GM23338 (cell line): ENCODE results near the gene CTNNBIP1. TPM values are rescaled to one million over a fixed set of nuclear protein-coding genes. Genes with fewer than 3 reads are reported as not detected.

ENCODE experiments used
- ATAC-seq: fragments of 200-7000 bp; cut with Tn5 transposase; 3 replicates; pipeline ENCODE4 v1.9.1; 2020
- DNase-seq: peaks from one replicate; pipeline ENCODE4 v3.0.0-alpha.2; 2015; ENCODE audit warnings: low spot score
- H2AFZ ChIP-seq: fragments of 200-600 bp; sonication (generic); 2 replicates; pipeline ENCODE4 v1.8.0; 2016; ENCODE audit warnings: antibody characterized with exemption, mild to moderate bottlenecking, moderate library complexity
- H3F3A ChIP-seq: fragments of 200-600 bp; sonication (generic); replicated peaks from 2 replicates; pipeline ENCODE4 v1.8.0; 2017; ENCODE audit warnings: antibody characterized with exemption, mixed run types, low read depth
- H3K27ac ChIP-seq: fragments of 200-600 bp; sonication (generic); 2 replicates; pipeline ENCODE4 v1.6.1; 2016; ENCODE audit warnings: low read depth
- H3K27me3 ChIP-seq: fragments of 200-600 bp; sonication (generic); 2 replicates; pipeline ENCODE4 v1.8.0; 2016; ENCODE audit warnings: mild to moderate bottlenecking, mixed run types, moderate library complexity; ENCODE audit not compliant: insufficient read depth
- H3K36me3 ChIP-seq: fragments of 200-600 bp; sonication (generic); 2 replicates; pipeline ENCODE4 v1.8.0; 2016; ENCODE audit warnings: mild to moderate bottlenecking; ENCODE audit not compliant: insufficient read depth
- H3K4me1 ChIP-seq: fragments of 200-600 bp; sonication (generic); 2 replicates; pipeline ENCODE4 v1.8.0; 2016; ENCODE audit warnings: mild to moderate bottlenecking, moderate library complexity; ENCODE audit not compliant: insufficient read depth
- H3K4me2 ChIP-seq: fragments of 200-600 bp; sonication (generic); 2 replicates; pipeline ENCODE4 v1.7.1; 2017; ENCODE audit warnings: mixed run types
- H3K4me3 ChIP-seq: fragments of 200-600 bp; sonication (generic); 2 replicates; pipeline ENCODE4 v1.6.1; 2016; ENCODE audit warnings: mixed run types
- H3K79me2 ChIP-seq: fragments of 200-600 bp; sonication (generic); replicated peaks from 2 replicates; pipeline ENCODE4 v1.8.0; 2017; ENCODE audit warnings: mild to moderate bottlenecking; ENCODE audit not compliant: insufficient read depth
- H3K9me2 ChIP-seq: fragments of 200-600 bp; sonication (generic); 2 replicates; pipeline ENCODE4 v1.8.0; 2017; ENCODE audit not compliant: insufficient read depth
- H4K20me1 ChIP-seq: fragments of 200-600 bp; sonication (generic); replicated peaks from 2 replicates; pipeline ENCODE4 v1.8.0; 2017; ENCODE audit warnings: mild to moderate bottlenecking; ENCODE audit not compliant: insufficient read depth
- H3K27ac Mint-ChIP-seq: 2 replicates; pipeline ENCODE4 v1.8.0; 2020; ENCODE audit warnings: inconsistent platforms, mild to moderate bottlenecking, moderate library complexity, mixed read lengths
- H3K27me3 Mint-ChIP-seq: 3 replicates; pipeline ENCODE4 v1.8.0; 2022; ENCODE audit warnings: low read depth, mild to moderate bottlenecking, moderate library complexity, mixed read lengths, inconsistent platforms; ENCODE audit not compliant: insufficient read depth, poor library complexity
- H3K36me3 Mint-ChIP-seq: 3 replicates; pipeline ENCODE4 v1.8.0; 2021; ENCODE audit warnings: low read depth, mild to moderate bottlenecking, inconsistent platforms, moderate library complexity, mixed read lengths
- H3K4me1 Mint-ChIP-seq: 3 replicates; pipeline ENCODE4 v1.8.0; 2020; ENCODE audit warnings: mild to moderate bottlenecking, inconsistent platforms, mixed read lengths
- H3K4me3 Mint-ChIP-seq: 3 replicates; pipeline ENCODE4 v1.8.0; 2021; ENCODE audit warnings: moderate library complexity, mild to moderate bottlenecking, inconsistent platforms, mixed read lengths
- H3K9me3 Mint-ChIP-seq: 3 replicates; pipeline ENCODE4 v1.8.0; 2020; ENCODE audit warnings: moderate library complexity, mild to moderate bottlenecking, inconsistent platforms, mixed read lengths
- CREB1 ChIP-seq: fragments of 250-450 bp; sonication (Bioruptor Pico); IDR thresholded peaks from 2 replicates; pipeline ENCODE4 v1.5.0; 2020; ENCODE audit warnings: low read depth, mild to moderate bottlenecking, moderate library complexity
- ETS1 ChIP-seq: IDR thresholded peaks from 2 replicates; pipeline ENCODE4 v1.6.1; 2016; ENCODE audit warnings: antibody characterized with exemption
- EZH2 ChIP-seq: fragments of 200-600 bp; sonication (generic); IDR thresholded peaks from one replicate; pipeline ENCODE4 v1.8.0; 2017; ENCODE audit warnings: antibody characterized with exemption, mild to moderate bottlenecking, low read depth; ENCODE audit not compliant: unreplicated experiment
- EZH2phosphoT487 ChIP-seq: fragments of 200-600 bp; sonication (generic); IDR thresholded peaks from one replicate; pipeline ENCODE4 v1.8.1; 2018; ENCODE audit warnings: antibody characterized with exemption; ENCODE audit not compliant: unreplicated experiment
- JUNB ChIP-seq: IDR thresholded peaks from one replicate; pipeline ENCODE4 v1.6.1; 2016; ENCODE audit warnings: antibody characterized with exemption; ENCODE audit not compliant: unreplicated experiment
- NANOG ChIP-seq: IDR thresholded peaks from 2 replicates; pipeline ENCODE4 v1.6.1; 2016; ENCODE audit warnings: antibody characterized with exemption, borderline replicate concordance
- POLR2AphosphoS5 ChIP-seq: IDR thresholded peaks from 2 replicates; pipeline ENCODE4 v1.6.1; 2016; ENCODE audit warnings: antibody characterized with exemption, low read depth
- REST ChIP-seq: IDR thresholded peaks from one replicate; pipeline ENCODE4 v1.6.1; 2018; ENCODE audit warnings: antibody characterized with exemption; ENCODE audit not compliant: unreplicated experiment
- ZNF114 ChIP-seq: fragments of 250-450 bp; sonication (Bioruptor Pico); IDR thresholded peaks from 2 replicates; pipeline ENCODE4 v1.5.0; 2020; ENCODE audit warnings: mild to moderate bottlenecking, moderate library complexity
- ZNF331 ChIP-seq: fragments of 250-450 bp; sonication (Bioruptor Pico); IDR thresholded peaks from 2 replicates; pipeline ENCODE4 v1.5.0; 2020; ENCODE audit warnings: low read depth, mild to moderate bottlenecking, moderate library complexity
- ZNF462 ChIP-seq: fragments of 250-450 bp; sonication (Bioruptor Pico); IDR thresholded peaks from 2 replicates; pipeline ENCODE4 v1.5.0; 2020; ENCODE audit warnings: mild to moderate bottlenecking, moderate library complexity
- polyA plus RNA-seq: library from polyadenylated mRNA; unstranded; fragments of >200 nt; fragmentation: Nextera tagmentation; extraction: Ambion mirVana; gene quantifications from 2 replicates; pipeline ENCODE4 v1.2.1, GENCODE V29; 2016
- total RNA-seq: library from RNA; depleted of rRNA; stranded (reverse); fragments of >200 nt; shearing (Covaris generic); gene quantifications from 2 replicates; pipeline ENCODE4 v1.2.3, GENCODE V29; 2014

CTNNBIP1 gene
- total and polyA plus RNA-seq, 2 experiments from 2014 or later, result 30.3 to 55.1 TPM

GRCh38 chr1:9882296-9882944 is 27.6 kb downstream of the CTNNBIP1 start (continued):
- TF ChIP-seq ZNF462 (CRISPR knock-in tag) (no peak), ZNF331 (CRISPR knock-in tag) (no peak), NANOG (no peak), JUNB (no peak), POLR2AphosphoS5 (no peak)

- peak overlapping the region; percentile 16; the same call in 1 of the 2 replicates for H3K27ac Mint-ChIP-seq
- TF ChIP-seq POLR2AphosphoS5, result no peak
- no peak for TF ChIP-seq ZNF114
- no peak for TF ChIP-seq EZH2phosphoT487
- no peak for TF ChIP-seq ZNF331 (CRISPR knock-in tag)
- TF ChIP-seq CREB1, result no peak
- TF ChIP-seq JUNB, result no peak
- TF ChIP-seq EZH2, result no peak
- no peak for TF ChIP-seq ETS1
- TF ChIP-seq REST, result no peak
Observed at GRCh38 chr1:9881838-9882249, 28.2 kb downstream of the CTNNBIP1 start.

More at GRCh38 chr1:9881838-9882249, 28.2 kb downstream of the CTNNBIP1 start:
- H4K20me1 ChIP-seq, result no peaks in the 10 kb centered on the region; the same call in 1 of the 2 replicates
- no peak overlapping the region for H2AFZ ChIP-seq
- no peak overlapping the region for H3K4me3 ChIP-seq
- no peaks in the 10 kb centered on the region for H3K4me1 ChIP-seq
- Mint-ChIP-seq H3K36me3 (peaks cover 6% of the 10 kb centered on the region; the same call in 2 of the 3 replicates), H3K27me3 (peaks cover 4% of the 10 kb centered on the region), H3K4me1 (peaks cover 13% of the 10 kb centered on the region; the same call in 2 of the 3 replicates), H3K9me3 (no peaks in the 10 kb centered on the region), H3K4me3 (no peak overlapping the region)
- no peaks in the 10 kb centered on the region for H3K36me3 ChIP-seq
- no peak overlapping the region for H3K27ac ChIP-seq
- H3K79me2 ChIP-seq, result no peaks in the 10 kb centered on the region
- H3K9me2 ChIP-seq, result no peaks in the 10 kb centered on the region
- ATAC-seq (no peak), DNase-seq (no peak)
- H3K27me3 ChIP-seq, result no peaks in the 10 kb centered on the region
- no peak overlapping the region for H3K4me2 ChIP-seq
- H3F3A ChIP-seq, result no peaks in the 10 kb centered on the region; the same call in 1 of the 2 replicates
